ENCODE results near the gene NAA35. TPM values are rescaled to one million over a fixed set of nuclear protein-coding genes. Genes with fewer than 3 reads are reported as not detected.

Gene NAA35
- total RNA-seq, 2 experiments from 2014 or later: 19.4 to 19.8 TPM

GRCh38 chr9:86054695-86055094 is 113.7 kb downstream of the NAA35 start:
- Mint-ChIP-seq H3K36me3 (ENCODE audit: low read depth) (no peaks in the 10 kb centered on the region), H3K4me3 (no peak overlapping the region), H3K9me3 (no peaks in the 10 kb centered on the region), H3K4me1 (ENCODE audit: low read depth) (no peaks in the 10 kb centered on the region), H3K27ac (no peak overlapping the region), H3K27me3 (peaks cover 25% of the 10 kb centered on the region)
- H3K4me1 ChIP-seq (ENCODE audit: insufficient read depth, low read length): no peaks in the 10 kb centered on the region
- peaks cover 0 to 13% of the 10 kb centered on the region in 2 experiments for H3K9me3 ChIP-seq (ENCODE audit: control insufficient read depth in 1 of 2, insufficient read depth in 1 of 2, low read length in 2 of 2)
- ChIA-PET CTCF (no interaction called here), POLR2A (no interaction called here)
- TF ChIP-seq CTCF (IDR thresholded peaks at IDR 0.05): no peak
- H3K36me3 ChIP-seq (ENCODE audit: insufficient read depth, low read length): no peaks in the 10 kb centered on the region
- no peak overlapping the region for H3K4me3 ChIP-seq (ENCODE audit: low read length)
- intact Hi-C loops (cut with DNase I, micrococcal nuclease): no loop called here
- ATAC-seq (ENCODE audit: poor library complexity): no peak
- no peaks in the 10 kb centered on the region for H3K27me3 ChIP-seq (ENCODE audit: control insufficient read depth in 1 of 2, insufficient read depth in 2 of 2, low read length in 2 of 2)
- H3K27ac ChIP-seq (ENCODE audit: low read depth in 1 of 2, low read length in 2 of 2): no peak overlapping the region
- no peak for DNase-seq

- Mint-ChIP-seq H3K27me3 (peaks cover 39% of the 10 kb centered on the region), H3K4me1 (ENCODE audit: low read depth) (no peaks in the 10 kb centered on the region), H3K36me3 (ENCODE audit: low read depth) (no peaks in the 10 kb centered on the region), H3K27ac (no peak overlapping the region), H3K9me3 (no peaks in the 10 kb centered on the region), H3K4me3 (no peak overlapping the region)
- DNase-seq (no peak), ATAC-seq (ENCODE audit: poor library complexity) (no peak)
- intact Hi-C loops (cut with DNase I, micrococcal nuclease): no loop called here
- Histone ChIP-seq H3K4me1 (ENCODE audit: insufficient read depth, low read length) (no peaks in the 10 kb centered on the region), H3K4me3 (ENCODE audit: low read length) (no peak overlapping the region), H3K9me3 (ENCODE audit: control insufficient read depth in 1 of 2, insufficient read depth in 1 of 2, low read length in 2 of 2) (peaks cover 0 to 11% of the 10 kb centered on the region in 2 experiments), H3K27ac (ENCODE audit: low read depth in 1 of 2, low read length in 2 of 2) (no peak overlapping the region), H3K36me3 (ENCODE audit: insufficient read depth, low read length) (no peaks in the 10 kb centered on the region), H3K27me3 (ENCODE audit: control insufficient read depth in 1 of 2, insufficient read depth in 2 of 2, low read length in 2 of 2) (no peaks in the 10 kb centered on the region)
- POLR2A ChIA-PET: no interaction called here
- no peak for TF ChIP-seq CTCF (IDR thresholded peaks at IDR 0.05)
- CTCF ChIA-PET: no interaction called here
These were observed 116.5 kb downstream of the NAA35 start for GRCh38 chr9:86057491-86057890.

GRCh38 chr9:86061972-86062739 is 121.2 kb downstream of the NAA35 start:
- no peak overlapping the region for H3K27ac ChIP-seq (ENCODE audit: low read depth in 1 of 2, low read length in 2 of 2)
- Mint-ChIP-seq H3K4me3 (no peak overlapping the region), H3K27me3 (peaks cover 26% of the 10 kb centered on the region), H3K36me3 (ENCODE audit: low read depth) (no peaks in the 10 kb centered on the region), H3K9me3 (no peaks in the 10 kb centered on the region), H3K27ac (no peak overlapping the region), H3K4me1 (ENCODE audit: low read depth) (no peaks in the 10 kb centered on the region)
- ChIA-PET CTCF (no interaction called here), POLR2A (interaction anchor here (0.6 kb wide), 1 partner anchor 970 kb away, joined by 3 read pairs; no protein-coding TSS in a partner anchor)
- no peak for TF ChIP-seq CTCF (IDR thresholded peaks at IDR 0.05)
- no peaks in the 10 kb centered on the region for H3K27me3 ChIP-seq (ENCODE audit: control insufficient read depth in 1 of 2, insufficient read depth in 2 of 2, low read length in 2 of 2)
- no peak overlapping the region for H3K4me3 ChIP-seq (ENCODE audit: low read length)
- intact Hi-C loops (cut with DNase I, micrococcal nuclease): no loop called here
- H3K4me1 ChIP-seq (ENCODE audit: insufficient read depth, low read length): no peaks in the 10 kb centered on the region
- no peaks in the 10 kb centered on the region for H3K9me3 ChIP-seq (ENCODE audit: control insufficient read depth in 1 of 2, insufficient read depth in 1 of 2, low read length in 2 of 2)
- DNase-seq (no peak), ATAC-seq (ENCODE audit: poor library complexity) (no peak)
- no peaks in the 10 kb centered on the region for H3K36me3 ChIP-seq (ENCODE audit: insufficient read depth, low read length)
